ENCODE results near the gene PIH1D1. TPM values are rescaled to one million over a fixed set of nuclear protein-coding genes. Genes with fewer than 3 reads are reported as not detected.

PIH1D1 gene
- total and polyA plus RNA-seq, 2 of the 8 experiments (the other 6 are each of a cell fraction or from before 2014, with no cell fraction given): 146 to 195 TPM

- TF ChIP-seq RAD21 (IDR thresholded peaks at IDR 0.05 in 1 of 2, conservative IDR thresholded peaks at IDR 0.05 in 1 of 2; ENCODE audit: low read depth in 2 of 2, low read length in 2 of 2) (no peak), NANOG (IDR thresholded peaks at IDR 0.05; ENCODE audit: insufficient read depth, low read depth, low read length, poor library complexity, severe bottlenecking) (no peak), BCL11A (IDR thresholded peaks at IDR 0.05; ENCODE audit: low read depth in 2 of 2, low read length in 2 of 2) (no peak), EGR1 (IDR thresholded peaks at IDR 0.05; ENCODE audit: borderline replicate concordance, low read depth, low read length) (no peak), MAX (IDR thresholded peaks at IDR 0.05) (no peak), TBP (IDR thresholded peaks at IDR 0.05; ENCODE audit: low read depth, low read length) (no peak), RFX5 (IDR thresholded peaks at IDR 0.05; ENCODE audit: borderline replicate concordance, low read depth, low read length) (no peak), HDAC2 (IDR thresholded peaks at IDR 0.05; ENCODE audit: borderline replicate concordance in 1 of 2, low read depth in 2 of 2, low read length in 2 of 2) (no peak)
Observed at GRCh38 chr19:49437231-49437630, 14.4 kb downstream of the PIH1D1 start (continued).

Data from H1 (cell line).